HG03095 (cell line): ENCODE results near the gene SMPD3.

ENCODE experiments used
- ATAC-seq: cut with Tn5 transposase; IDR thresholded peaks from one replicate; pipeline ENCODE4 v1.9.1; 2021; ENCODE audit warnings: moderate library complexity; ENCODE audit not compliant: unreplicated experiment

SMPD3 gene

GRCh38 chr16:68385371-68385770, 62.9 kb downstream of the SMPD3 start:
- ATAC-seq = no peak

- no peak for ATAC-seq
Observed at GRCh38 chr16:68384288-68385161, 63.8 kb downstream of the SMPD3 start.

- no peak for ATAC-seq
Observed at GRCh38 chr16:68383858-68384257, 64.5 kb downstream of the SMPD3 start.

- ATAC-seq = no peak
Observed at GRCh38 chr16:68382296-68382718, 66.0 kb downstream of the SMPD3 start.

GRCh38 chr16:68381363-68381724, 67.0 kb downstream of the SMPD3 start:
- ATAC-seq = no peak

- no peak for ATAC-seq
Observed at GRCh38 chr16:68380676-68381362, 67.5 kb downstream of the SMPD3 start.

- no peak for ATAC-seq
Observed at GRCh38 chr16:68380348-68380670, 68.0 kb downstream of the SMPD3 start.

- no peak for ATAC-seq
Observed at GRCh38 chr16:68379472-68380347, 68.6 kb downstream of the SMPD3 start.

- ATAC-seq = no peak
Observed at GRCh38 chr16:68378436-68379415, 69.6 kb downstream of the SMPD3 start.

- ATAC-seq = no peak
Observed at GRCh38 chr16:68377667-68378393, 70.5 kb downstream of the SMPD3 start.

GRCh38 chr16:68377221-68377620, 71.1 kb downstream of the SMPD3 start:
- ATAC-seq = no peak

GRCh38 chr16:68376590-68376989, 71.7 kb downstream of the SMPD3 start:
- no peak for ATAC-seq

- ATAC-seq = no peak
Observed at GRCh38 chr16:68375801-68376536, 72.3 kb downstream of the SMPD3 start.

GRCh38 chr16:68374961-68375660, 73.2 kb downstream of the SMPD3 start:
- no peak for ATAC-seq

GRCh38 chr16:68374246-68374805, 74.0 kb downstream of the SMPD3 start:
- no peak for ATAC-seq

GRCh38 chr16:68373528-68374245, 74.6 kb downstream of the SMPD3 start:
- no peak for ATAC-seq

- no peak for ATAC-seq
Observed at GRCh38 chr16:68372806-68373205, 75.5 kb downstream of the SMPD3 start.
